NOMO-1 (cell line): Measurements from ENCODE around the gene NEK7.
"Not testable (repeated sequence)": the region's sequence is repeated elsewhere in the genome, so short reads cannot be mapped to it uniquely, and the experiment has no call there.

ENCODE experiments used
- DNase-seq, 2 experiments: peaks; one replicate each; lab custom pipeline; 2025; ENCODE audit not compliant: unreplicated experiment in 2 of 2; lab: John Stamatoyannopoulos, UW

The NEK7 gene

GRCh38 chr1:198156745-198157240 lies at the start of gene NEK7:
Gene NEK7 (plus strand): TSS chr1:198156998. CDS start chr1:198232581, 75,583 bp downstream.
- peak; percentile 52 to 68 for DNase-seq

GRCh38 chr1:198107091-198107501 lies 49.7 kb upstream of the NEK7 start:
- DNase-seq: no peak

- DNase-seq: no peak
Measured at GRCh38 chr1:198108636-198109370, 48.0 kb upstream of the NEK7 start.

- DNase-seq: no peak
Measured at GRCh38 chr1:198109371-198109715, 47.5 kb upstream of the NEK7 start.

GRCh38 chr1:198113342-198113750 lies 43.5 kb upstream of the NEK7 start:
- no peak for DNase-seq

- DNase-seq: no peak
Measured at GRCh38 chr1:198116069-198116468, 40.7 kb upstream of the NEK7 start.

- DNase-seq: no peak
Measured at GRCh38 chr1:198116469-198116868, 40.3 kb upstream of the NEK7 start.

- no peak for DNase-seq
Measured at GRCh38 chr1:198117267-198117666, 39.5 kb upstream of the NEK7 start.

- no peak for DNase-seq
Measured at GRCh38 chr1:198118134-198118533, 38.7 kb upstream of the NEK7 start.

GRCh38 chr1:198119906-198120305 lies 36.9 kb upstream of the NEK7 start:
- no peak for DNase-seq

GRCh38 chr1:198121056-198121826 lies 35.6 kb upstream of the NEK7 start:
- no peak for DNase-seq

- DNase-seq: no peak
Measured at GRCh38 chr1:198122693-198123092, 34.1 kb upstream of the NEK7 start.

GRCh38 chr1:198123133-198123532 lies 33.7 kb upstream of the NEK7 start:
- DNase-seq: no peak

- DNase-seq: no peak
Measured at GRCh38 chr1:198124673-198125072, 32.1 kb upstream of the NEK7 start.

GRCh38 chr1:198125995-198126735 lies 30.6 kb upstream of the NEK7 start:
- DNase-seq: no peak

GRCh38 chr1:198128533-198128932 lies 28.3 kb upstream of the NEK7 start:
- no peak for DNase-seq

- not testable (repeated sequence) for DNase-seq
Measured at GRCh38 chr1:198130053-198130452, 26.7 kb upstream of the NEK7 start.

GRCh38 chr1:198132060-198132781 lies 24.6 kb upstream of the NEK7 start:
- peak in 1 of 2 experiments; percentile 32 for DNase-seq

GRCh38 chr1:198134252-198134651 lies 22.5 kb upstream of the NEK7 start:
- DNase-seq: no peak

GRCh38 chr1:198135366-198135765 lies 21.4 kb upstream of the NEK7 start:
- no peak for DNase-seq
